Iris pigment epithelial cell (primary cell): ENCODE data around the gene FAM81B.

Experiments used
- DNase-seq: peaks from one replicate; pipeline ENCODE4 v3.0.0-alpha.2; 2011; ENCODE audit warnings: low read depth

FAM81B gene

GRCh38 chr5:95401626-95402025 is 10.5 kb downstream of the FAM81B start:
- DNase-seq: no peak

- DNase-seq: peak; percentile 11
These were observed 12.8 kb downstream of the FAM81B start for GRCh38 chr5:95403996-95404395.

GRCh38 chr5:95406426-95407090 is 15.4 kb downstream of the FAM81B start:
- no peak for DNase-seq

GRCh38 chr5:95410279-95410678 is 19.1 kb downstream of the FAM81B start:
- DNase-seq: no peak

GRCh38 chr5:95411474-95411873 is 20.3 kb downstream of the FAM81B start:
- DNase-seq: no peak

- no peak for DNase-seq
These were observed 23.3 kb downstream of the FAM81B start for GRCh38 chr5:95414451-95414850.

- peak; percentile 42 for DNase-seq
These were observed 26.8 kb downstream of the FAM81B start for GRCh38 chr5:95417971-95418370.

- DNase-seq: peak; percentile 53
These were observed 31.7 kb downstream of the FAM81B start for GRCh38 chr5:95422838-95423237.

GRCh38 chr5:95424016-95424415 is 32.9 kb downstream of the FAM81B start:
- DNase-seq: no peak

- DNase-seq: no peak
These were observed 33.4 kb downstream of the FAM81B start for GRCh38 chr5:95424526-95424925.

- no peak for DNase-seq
These were observed 35.1 kb downstream of the FAM81B start for GRCh38 chr5:95426227-95426626.

GRCh38 chr5:95432779-95433178 is 41.6 kb downstream of the FAM81B start:
- DNase-seq: no peak

GRCh38 chr5:95439801-95440493 is 48.8 kb downstream of the FAM81B start:
- DNase-seq: no peak

GRCh38 chr5:95440825-95441224 is 49.7 kb downstream of the FAM81B start:
- DNase-seq: no peak

GRCh38 chr5:95441636-95442035 is 50.5 kb downstream of the FAM81B start:
- no peak for DNase-seq

GRCh38 chr5:95445442-95445841 is 54.3 kb downstream of the FAM81B start:
- DNase-seq: no peak

GRCh38 chr5:95445995-95446394 is 54.8 kb downstream of the FAM81B start:
- peak; percentile 88 for DNase-seq

- DNase-seq: peak; percentile 61
These were observed 55.5 kb downstream of the FAM81B start for GRCh38 chr5:95446560-95447221.

GRCh38 chr5:95447961-95448360 is 56.8 kb downstream of the FAM81B start:
- DNase-seq: no peak

- no peak for DNase-seq
These were observed 57.6 kb downstream of the FAM81B start for GRCh38 chr5:95448789-95449188.

- DNase-seq: peak; percentile 22
These were observed 58.3 kb downstream of the FAM81B start for GRCh38 chr5:95449460-95449859.

- DNase-seq: no peak
These were observed 63.4 kb downstream of the FAM81B start for GRCh38 chr5:95454536-95454935.

- DNase-seq: no peak
These were observed 69.5 kb downstream of the FAM81B start for GRCh38 chr5:95460665-95461064.
